ENCODE results near the gene COQ4. TPM values are rescaled to one million over a fixed set of nuclear protein-coding genes. Genes with fewer than 3 reads are reported as not detected.

Gene COQ4
- total RNA-seq, 4 donors from 2014 or later: 3.2 to 37.9 (median 29.6) TPM

DNA sequence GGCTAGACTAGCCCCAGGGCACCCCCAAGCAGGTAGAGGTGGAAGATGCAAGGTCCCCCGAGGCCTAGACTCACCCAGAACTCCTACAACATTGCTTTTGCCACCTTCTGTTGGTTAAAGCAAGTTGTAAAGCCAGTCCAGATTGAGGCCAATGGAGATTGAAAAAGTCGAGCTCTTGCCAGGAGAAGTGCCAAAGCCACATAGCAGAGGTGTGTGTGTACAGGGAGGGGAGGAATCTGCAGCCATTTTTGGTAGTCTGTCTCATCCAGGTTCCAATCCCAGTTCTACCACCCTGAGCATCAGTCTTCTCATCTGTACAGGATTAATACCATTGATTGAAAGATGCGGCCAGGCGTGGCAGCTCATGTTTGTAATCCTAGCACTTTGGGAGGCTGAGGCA is 36.2 kb downstream of the COQ4 start:
- no peak for DNase-seq
- Histone ChIP-seq H3K4me3 (no peak overlapping the region), H3K9me3 (no peaks in the 10 kb centered on the region), H3K27me3 (no peaks in the 10 kb centered on the region), H3K4me1 (no peaks in the 10 kb centered on the region), H3K36me3 (no peaks in the 10 kb centered on the region), H3K27ac (no peak overlapping the region)
- TF ChIP-seq POLR2A (IDR thresholded peaks at IDR 0.05): no peak
- TF ChIP-seq, protein P1, sequence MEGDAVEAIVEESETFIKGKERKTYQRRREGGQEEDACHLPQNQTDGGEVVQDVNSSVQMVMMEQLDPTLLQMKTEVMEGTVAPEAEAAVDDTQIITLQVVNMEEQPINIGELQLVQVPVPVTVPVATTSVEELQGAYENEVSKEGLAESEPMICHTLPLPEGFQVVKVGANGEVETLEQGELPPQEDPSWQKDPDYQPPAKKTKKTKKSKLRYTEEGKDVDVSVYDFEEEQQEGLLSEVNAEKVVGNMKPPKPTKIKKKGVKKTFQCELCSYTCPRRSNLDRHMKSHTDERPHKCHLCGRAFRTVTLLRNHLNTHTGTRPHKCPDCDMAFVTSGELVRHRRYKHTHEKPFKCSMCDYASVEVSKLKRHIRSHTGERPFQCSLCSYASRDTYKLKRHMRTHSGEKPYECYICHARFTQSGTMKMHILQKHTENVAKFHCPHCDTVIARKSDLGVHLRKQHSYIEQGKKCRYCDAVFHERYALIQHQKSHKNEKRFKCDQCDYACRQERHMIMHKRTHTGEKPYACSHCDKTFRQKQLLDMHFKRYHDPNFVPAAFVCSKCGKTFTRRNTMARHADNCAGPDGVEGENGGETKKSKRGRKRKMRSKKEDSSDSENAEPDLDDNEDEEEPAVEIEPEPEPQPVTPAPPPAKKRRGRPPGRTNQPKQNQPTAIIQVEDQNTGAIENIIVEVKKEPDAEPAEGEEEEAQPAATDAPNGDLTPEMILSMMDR (IDR thresholded peaks at IDR 0.05): no peak
- intact Hi-C loops (cut with DNase I; ENCODE audit: low total_unique reads): no loop called here

DNA sequence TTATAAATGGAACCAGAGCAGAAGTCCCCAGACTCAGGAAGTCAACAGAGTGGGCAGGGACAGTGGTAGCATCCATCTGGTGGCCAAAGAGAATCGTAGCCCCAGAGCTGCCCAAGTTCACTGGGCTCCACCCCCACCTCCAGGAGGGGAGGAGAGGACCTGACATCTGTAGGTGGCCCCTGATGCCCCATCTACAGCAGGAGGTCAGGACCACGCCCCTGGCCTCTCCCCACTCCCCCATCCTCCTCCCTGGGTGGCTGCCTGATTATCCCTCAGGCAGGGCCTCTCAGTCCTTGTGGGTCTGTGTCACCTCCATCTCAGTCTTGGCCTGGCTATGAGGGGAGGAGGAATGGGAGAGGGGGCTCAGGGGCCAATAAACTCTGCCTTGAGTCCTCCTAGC is 38.2 kb downstream of the COQ4 start:
- Histone ChIP-seq H3K27me3 (no peaks in the 10 kb centered on the region), H3K4me1 (peaks cover 0 to 7% of the 10 kb centered on the region in 2 donors), H3K27ac (peak overlapping the region in 1 of 2 donors; percentile 46), H3K36me3 (no peaks in the 10 kb centered on the region), H3K4me3 (no peak overlapping the region), H3K9me3 (no peaks in the 10 kb centered on the region)
- DNase-seq: no peak
- TF ChIP-seq POLR2A (IDR thresholded peaks at IDR 0.05): no peak
- TF ChIP-seq, protein P1 (IDR thresholded peaks at IDR 0.05): no peak
- intact Hi-C loops (cut with DNase I; ENCODE audit: low total_unique reads): no loop called here

DNA sequence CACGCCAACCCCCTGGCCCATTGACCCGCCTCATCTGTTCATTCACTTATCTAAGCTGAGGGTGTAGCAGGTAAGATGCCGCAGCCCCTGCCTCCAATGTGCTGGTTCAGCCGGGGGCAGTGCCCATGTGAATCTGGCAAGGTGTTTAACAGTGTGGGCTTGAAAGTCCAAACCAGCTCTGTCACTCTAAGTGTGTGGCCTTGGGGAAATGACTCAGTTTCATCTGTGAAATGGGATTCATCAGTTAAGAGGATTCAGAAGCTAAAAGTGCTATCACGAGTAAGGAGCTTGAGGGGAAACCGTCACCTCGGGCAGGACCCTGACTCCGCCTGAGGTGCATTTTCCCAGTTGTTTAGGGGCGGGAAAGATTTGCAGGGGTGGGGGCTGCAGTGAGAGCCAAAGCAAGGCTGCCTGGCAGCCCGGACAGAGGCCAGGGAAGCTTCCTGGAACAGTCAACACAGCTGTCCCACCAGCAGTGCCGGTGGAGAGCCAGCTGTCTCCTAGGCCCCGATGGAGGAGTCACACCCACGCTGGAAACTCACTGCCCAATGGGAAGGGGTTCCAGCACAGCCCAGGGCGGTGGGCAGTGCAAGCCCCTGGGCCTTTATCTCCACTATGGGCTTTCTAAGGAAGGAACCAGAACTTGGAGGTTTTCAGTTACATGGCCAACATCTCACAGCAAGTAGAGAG is 38.8 kb downstream of the COQ4 start:
- DNase-seq: no peak
- H3K4me1 ChIP-seq: peaks cover 0 to 7% of the 10 kb centered on the region in 2 donors
- H3K4me3 ChIP-seq: no peak overlapping the region
- H3K36me3 ChIP-seq: no peaks in the 10 kb centered on the region
- H3K27ac ChIP-seq: peak overlapping the region; percentile 46 to 77
- TF ChIP-seq POLR2A (IDR thresholded peaks at IDR 0.05): no peak
- TF ChIP-seq, protein P1 (IDR thresholded peaks at IDR 0.05): no peak
- H3K9me3 ChIP-seq: no peaks in the 10 kb centered on the region
- H3K27me3 ChIP-seq: no peaks in the 10 kb centered on the region
- intact Hi-C loops (cut with DNase I; ENCODE audit: low total_unique reads): no loop called here

DNA sequence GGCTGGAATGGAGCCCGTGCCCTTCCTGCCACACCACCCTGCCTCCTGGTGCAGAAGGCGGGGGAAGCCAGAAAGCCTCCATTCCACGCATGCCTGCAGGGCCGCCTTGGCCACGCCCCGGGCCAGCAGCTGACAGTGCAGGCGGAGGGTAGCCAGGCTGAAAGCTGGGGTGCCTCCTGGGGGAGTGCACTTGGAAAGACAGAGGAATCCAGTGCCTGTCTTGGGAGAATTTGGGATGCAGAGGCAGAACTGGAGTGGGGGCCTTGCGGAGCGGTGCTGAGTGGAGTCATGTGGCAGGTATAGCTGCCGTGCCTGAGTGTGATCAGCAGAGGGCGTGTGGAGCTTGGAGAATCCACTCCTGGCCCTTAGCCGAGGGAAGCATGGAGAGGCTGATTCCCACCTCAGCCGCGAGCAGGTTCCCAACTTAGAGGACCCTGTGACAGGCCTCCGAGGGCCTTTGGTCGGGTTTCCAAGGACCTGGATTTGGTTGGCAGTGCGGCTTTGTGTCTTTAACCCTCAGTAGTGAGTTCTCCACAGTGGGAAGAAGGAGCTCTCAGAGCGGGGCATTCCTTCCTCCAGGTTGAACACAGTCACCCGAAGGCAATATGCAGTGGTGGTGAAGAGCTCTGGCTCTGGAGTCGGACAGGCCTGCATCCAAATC is 39.5 kb downstream of the COQ4 start:
- intact Hi-C loops (cut with DNase I; ENCODE audit: low total_unique reads): no loop called here
- peaks cover 0 to 7% of the 10 kb centered on the region in 2 donors for H3K4me1 ChIP-seq
- TF ChIP-seq, protein P1 (IDR thresholded peaks at IDR 0.05): peak; percentile 76 to 95 (median 90)
- TF ChIP-seq POLR2A (IDR thresholded peaks at IDR 0.05): no peak
- H3K27ac ChIP-seq: peak overlapping the region; percentile 46 to 77
- H3K9me3 ChIP-seq: no peaks in the 10 kb centered on the region
- no peaks in the 10 kb centered on the region for H3K36me3 ChIP-seq
- H3K27me3 ChIP-seq: no peaks in the 10 kb centered on the region
- H3K4me3 ChIP-seq: peak overlapping the region; percentile 16 to 24
- DNase-seq: peak; percentile 85 to 87

DNA sequence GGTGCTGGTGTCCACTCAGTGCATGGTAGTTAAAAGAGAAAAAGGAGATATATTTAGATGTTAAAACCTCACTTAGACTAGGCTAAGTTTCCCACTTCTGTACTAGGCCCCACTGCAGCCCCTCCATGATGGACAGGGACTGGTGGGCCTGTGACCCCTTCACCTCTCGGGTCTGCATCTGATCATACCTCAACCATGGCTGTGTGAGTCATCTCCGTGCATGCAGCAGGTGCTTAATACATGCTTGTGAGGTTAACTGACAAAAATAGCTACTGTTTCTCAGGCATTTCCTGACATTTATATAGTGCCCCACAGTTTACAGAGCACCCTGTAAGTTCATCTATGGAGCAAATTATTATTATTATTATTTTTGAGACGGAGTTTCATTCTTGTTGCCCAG is 40.1 kb downstream of the COQ4 start:
- no peaks in the 10 kb centered on the region for H3K27me3 ChIP-seq
- intact Hi-C loops (cut with DNase I; ENCODE audit: low total_unique reads): no loop called here
- peak overlapping the region; percentile 46 to 77 for H3K27ac ChIP-seq
- H3K9me3 ChIP-seq: no peaks in the 10 kb centered on the region
- H3K4me1 ChIP-seq: peaks cover 0 to 7% of the 10 kb centered on the region in 2 donors
- no peak for DNase-seq
- H3K36me3 ChIP-seq: no peaks in the 10 kb centered on the region
- no peak overlapping the region for H3K4me3 ChIP-seq
- no peak for TF ChIP-seq POLR2A (IDR thresholded peaks at IDR 0.05)
- TF ChIP-seq, protein P1 (IDR thresholded peaks at IDR 0.05): no peak

Data from uterus (tissue), 4 donors.